GM13976 (cell line): ENCODE data around the gene RFX2.

Experiments used
- DNase-seq: peaks from one replicate; pipeline ENCODE4 v3.0.0; 2012; ENCODE audit warnings: low spot score
- in situ Hi-C: fragments of 300-500 bp; cut with MboI; formaldehyde crosslinking; loops from one replicate; pipeline ENCODE4 v1.12.0; 2022; ENCODE audit warnings: low sequenced_read_pairs, mixed read lengths, inconsistent platforms; ENCODE audit not compliant: unreplicated experiment
- TF ChIP-seq, protein P1 (sequence below): IDR thresholded peaks from 2 replicates; pipeline ENCODE4 v1.5.1; 2012; ENCODE audit warnings: borderline replicate concordance, mild to moderate bottlenecking; ENCODE audit not compliant: insufficient read depth; ENCODE audit errors: extremely low read depth, missing control alignments, control extremely low read depth

RFX2 gene

DNA sequence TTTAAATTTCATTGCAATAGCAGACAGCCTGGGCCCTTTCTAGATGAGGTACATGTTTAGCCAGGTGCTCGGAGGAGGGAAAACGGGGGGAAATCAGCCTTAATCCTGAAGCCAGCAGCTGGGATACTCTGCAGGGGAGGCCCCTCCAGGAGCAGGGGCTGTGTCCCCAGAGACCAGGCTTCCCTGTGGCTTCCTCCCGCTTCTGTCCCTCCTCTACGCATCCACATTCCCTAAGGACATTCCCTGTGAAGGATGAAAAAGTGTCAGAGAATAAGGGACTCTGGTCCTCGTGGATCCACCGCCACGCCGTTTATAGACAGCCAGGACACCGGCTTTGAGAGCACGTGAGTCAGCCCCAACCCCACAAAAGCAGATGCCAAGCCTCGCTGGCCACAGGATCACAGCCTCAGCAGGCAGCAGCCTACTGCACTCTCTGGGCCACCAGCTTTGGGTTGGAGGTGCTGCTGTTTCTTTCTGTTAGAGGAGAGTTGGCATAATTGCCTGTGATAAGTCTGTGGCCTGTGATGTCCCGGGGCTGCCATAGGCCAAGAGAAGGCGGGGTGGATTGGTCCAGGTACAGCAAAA is 95.7 kb downstream of the RFX2 start:
- in situ Hi-C loops = no loop called here
- TF ChIP-seq, protein P1, sequence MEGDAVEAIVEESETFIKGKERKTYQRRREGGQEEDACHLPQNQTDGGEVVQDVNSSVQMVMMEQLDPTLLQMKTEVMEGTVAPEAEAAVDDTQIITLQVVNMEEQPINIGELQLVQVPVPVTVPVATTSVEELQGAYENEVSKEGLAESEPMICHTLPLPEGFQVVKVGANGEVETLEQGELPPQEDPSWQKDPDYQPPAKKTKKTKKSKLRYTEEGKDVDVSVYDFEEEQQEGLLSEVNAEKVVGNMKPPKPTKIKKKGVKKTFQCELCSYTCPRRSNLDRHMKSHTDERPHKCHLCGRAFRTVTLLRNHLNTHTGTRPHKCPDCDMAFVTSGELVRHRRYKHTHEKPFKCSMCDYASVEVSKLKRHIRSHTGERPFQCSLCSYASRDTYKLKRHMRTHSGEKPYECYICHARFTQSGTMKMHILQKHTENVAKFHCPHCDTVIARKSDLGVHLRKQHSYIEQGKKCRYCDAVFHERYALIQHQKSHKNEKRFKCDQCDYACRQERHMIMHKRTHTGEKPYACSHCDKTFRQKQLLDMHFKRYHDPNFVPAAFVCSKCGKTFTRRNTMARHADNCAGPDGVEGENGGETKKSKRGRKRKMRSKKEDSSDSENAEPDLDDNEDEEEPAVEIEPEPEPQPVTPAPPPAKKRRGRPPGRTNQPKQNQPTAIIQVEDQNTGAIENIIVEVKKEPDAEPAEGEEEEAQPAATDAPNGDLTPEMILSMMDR = no peak
- no peak for DNase-seq

DNA sequence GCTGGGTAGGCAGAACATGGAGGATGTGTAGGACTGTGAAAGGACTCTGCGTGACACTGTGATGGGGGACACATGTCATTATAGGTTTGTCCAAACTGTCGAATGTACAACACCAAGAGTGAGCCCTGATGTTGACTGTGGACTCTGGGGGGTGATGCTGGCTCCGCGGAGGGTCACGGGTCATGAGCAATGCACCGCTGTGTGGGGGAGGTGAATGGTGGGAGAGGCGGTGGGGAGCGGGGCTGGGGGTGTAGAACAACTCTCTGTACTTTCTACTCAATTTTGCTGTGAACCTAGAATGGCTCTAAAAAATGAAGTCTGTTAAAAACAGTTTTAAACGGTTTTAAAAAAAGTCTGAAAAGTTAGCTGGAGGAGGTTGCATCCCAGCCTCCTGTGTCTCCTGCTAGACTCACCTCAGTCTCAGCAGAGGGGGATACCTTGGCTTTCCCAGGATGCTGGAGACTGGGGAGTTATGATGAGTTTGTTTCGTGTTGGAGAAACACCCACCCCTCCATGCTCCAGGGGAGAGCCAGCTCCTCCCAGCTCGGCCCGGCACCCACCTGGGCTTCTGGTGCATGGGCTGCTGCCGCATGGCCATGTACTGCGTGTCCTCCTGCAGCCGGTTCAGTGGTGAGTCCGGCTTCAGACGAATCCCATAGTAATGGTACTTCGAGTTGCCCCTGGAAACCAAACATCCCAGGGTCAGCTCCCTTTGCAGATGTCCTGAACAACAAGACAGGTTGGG is 97.7 kb downstream of the RFX2 start:
- in situ Hi-C loops = no loop called here

DNA sequence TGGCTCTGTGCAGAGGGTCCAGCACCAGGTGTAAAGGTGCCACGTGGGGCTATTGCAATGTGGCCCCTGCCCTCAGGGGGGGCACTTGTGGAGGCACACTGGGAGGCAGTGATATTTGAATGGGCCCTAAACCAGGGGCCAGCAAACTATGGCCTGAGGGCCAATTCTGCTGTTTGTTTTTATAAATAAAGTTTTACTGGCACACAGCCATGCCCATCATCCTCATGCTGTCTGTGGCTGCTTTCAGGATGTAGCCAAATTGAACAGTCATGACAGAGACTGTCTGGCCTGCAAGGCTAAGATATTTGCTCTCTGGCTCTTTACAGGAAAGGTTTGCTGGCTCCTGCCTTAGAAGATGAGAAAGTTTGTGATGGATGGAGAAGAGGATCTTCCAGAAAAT is 98.5 kb downstream of the RFX2 start:
- TF ChIP-seq, protein P1 = no peak
- no peak for DNase-seq
- in situ Hi-C loops = no loop called here

More for the DNA sequence above, 97.7 kb downstream of the RFX2 start:
- TF ChIP-seq, protein P1 = no peak
- no peak for DNase-seq

DNA sequence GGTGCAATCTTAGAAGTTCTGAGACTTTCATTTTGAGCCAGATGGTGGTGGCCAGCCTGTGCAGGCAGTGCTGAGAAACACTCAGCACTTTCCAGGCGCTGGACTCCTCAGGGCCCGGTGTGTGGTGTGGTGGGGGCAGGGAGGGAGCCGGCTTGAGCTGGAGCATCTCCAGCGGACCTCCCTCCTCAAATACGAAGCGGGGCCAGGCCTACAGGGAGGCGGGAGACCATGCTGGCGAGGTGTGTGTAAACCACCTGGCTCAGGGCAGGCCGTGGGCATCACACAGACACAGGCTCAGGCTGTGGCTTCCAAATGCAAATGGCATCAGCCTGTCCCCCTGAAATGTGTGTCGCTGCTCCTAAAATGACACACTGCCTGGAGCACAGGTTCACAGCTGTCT is 99.1 kb downstream of the RFX2 start:
- no peak for DNase-seq
- in situ Hi-C loops = no loop called here
- TF ChIP-seq, protein P1 = no peak

DNA sequence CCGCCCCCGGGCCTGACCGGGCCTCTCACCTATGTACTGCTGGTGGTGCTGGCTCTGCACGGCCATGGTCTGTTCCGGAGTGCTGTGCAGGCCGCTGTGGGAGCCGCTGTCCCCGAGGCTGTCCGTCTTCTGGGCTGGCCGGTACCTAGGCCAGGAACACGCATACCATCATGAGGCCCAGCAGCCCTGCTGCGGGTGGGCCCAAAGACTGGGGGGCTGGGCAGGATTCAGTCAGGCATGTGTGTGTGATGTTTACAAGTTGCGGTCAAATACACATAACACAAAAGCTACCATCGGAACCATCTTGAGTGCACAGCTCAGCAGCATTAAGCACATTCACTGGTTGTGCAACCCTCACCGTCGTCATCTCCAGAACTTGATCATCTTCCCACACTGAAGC is 100.2 kb downstream of the RFX2 start:
- no peak for DNase-seq
- TF ChIP-seq, protein P1 = no peak
- in situ Hi-C loops = no loop called here

DNA sequence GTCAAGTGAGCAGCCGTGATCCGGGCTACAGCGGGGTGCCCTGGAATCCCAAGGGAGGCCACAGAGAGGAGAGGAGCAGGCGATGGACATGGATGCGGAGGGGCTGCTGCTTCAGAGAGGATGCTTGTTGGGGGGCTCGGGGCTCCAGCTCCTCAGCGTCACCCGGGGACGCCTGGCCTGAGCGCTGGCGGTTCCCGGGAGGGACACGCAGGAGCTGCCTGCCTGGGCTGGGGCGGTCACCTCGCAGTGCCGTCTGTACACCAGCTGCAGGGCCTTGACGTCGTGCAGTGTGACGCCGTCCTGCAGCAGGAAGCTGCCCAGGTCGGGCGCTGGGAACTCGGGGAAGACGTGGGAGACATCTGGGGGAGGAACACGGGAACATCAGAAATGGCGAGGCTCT is 102.4 kb downstream of the RFX2 start:
- DNase-seq = no peak
- in situ Hi-C loops = no loop called here
- TF ChIP-seq, protein P1 = no peak
